ENCODE results near the gene HEMK1.

Gene HEMK1

GRCh38 chr3:50612970-50613846, 43.9 kb downstream of the HEMK1 start:
- no peak for DNase-seq (ENCODE audit: low read depth)
- no peak overlapping the region for H3K4me3 ChIP-seq (ENCODE audit: control insufficient read depth, low read depth, low read length)
- TF ChIP-seq CTCF (IDR thresholded peaks at IDR 0.05; ENCODE audit: control insufficient read depth, insufficient read depth, low read depth, low read length, missing control alignments), result no peak

GRCh38 chr3:50615190-50615589, 45.9 kb downstream of the HEMK1 start:
- DNase-seq (ENCODE audit: low read depth), result no peak
- no peak for TF ChIP-seq CTCF (IDR thresholded peaks at IDR 0.05; ENCODE audit: control insufficient read depth, insufficient read depth, low read depth, low read length, missing control alignments)
- no peak overlapping the region for H3K4me3 ChIP-seq (ENCODE audit: control insufficient read depth, low read depth, low read length)

DNA sequence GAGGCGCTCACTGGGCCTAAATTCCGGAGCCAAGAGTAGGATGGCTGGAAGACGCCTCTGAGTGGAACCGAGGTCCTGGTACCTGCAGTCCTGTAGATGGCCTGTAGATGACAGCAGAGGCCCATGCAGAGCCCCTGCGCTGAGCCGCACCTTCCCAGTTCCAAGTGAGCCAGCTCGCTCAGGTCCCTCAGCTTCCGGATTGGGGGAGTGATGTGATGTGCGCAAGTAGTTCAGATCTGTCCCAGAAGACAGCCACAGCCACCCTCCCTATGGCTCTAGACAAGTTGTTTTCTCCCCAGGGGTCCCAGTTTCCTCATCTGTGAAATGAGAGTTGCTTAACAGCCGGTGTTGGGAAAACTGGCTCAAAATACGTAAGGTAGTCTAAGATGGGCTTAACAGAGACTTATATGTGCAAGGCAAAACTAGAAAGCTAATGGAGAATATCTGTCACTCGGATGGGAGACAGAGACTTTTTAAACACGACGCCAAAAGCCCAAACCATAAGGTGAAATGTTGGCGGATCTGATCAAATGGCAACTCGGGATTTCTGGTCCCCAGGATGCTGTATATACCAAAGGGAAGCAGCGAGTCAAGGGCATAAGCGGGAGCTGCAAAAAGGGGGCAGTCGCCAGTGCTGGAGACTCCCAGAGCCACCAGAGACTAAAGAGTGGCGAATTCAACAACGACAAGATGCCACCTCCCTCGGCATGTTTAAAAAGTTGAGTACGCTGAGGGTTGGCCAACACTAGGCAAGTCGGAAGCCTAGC, 46.9 kb downstream of the HEMK1 start:
- DNase-seq (ENCODE audit: low read depth), result no peak
- peak overlapping the region; percentile 76 for H3K4me3 ChIP-seq (ENCODE audit: control insufficient read depth, low read depth, low read length)
- peak; percentile 100 for TF ChIP-seq CTCF (IDR thresholded peaks at IDR 0.05; ENCODE audit: control insufficient read depth, insufficient read depth, low read depth, low read length, missing control alignments)

- no peak for TF ChIP-seq CTCF (IDR thresholded peaks at IDR 0.05; ENCODE audit: control insufficient read depth, insufficient read depth, low read depth, low read length, missing control alignments)
- peak overlapping the region; percentile 76 for H3K4me3 ChIP-seq (ENCODE audit: control insufficient read depth, low read depth, low read length)
- DNase-seq (ENCODE audit: low read depth), result no peak
Observed at GRCh38 chr3:50616770-50617095, 47.4 kb downstream of the HEMK1 start.

DNA sequence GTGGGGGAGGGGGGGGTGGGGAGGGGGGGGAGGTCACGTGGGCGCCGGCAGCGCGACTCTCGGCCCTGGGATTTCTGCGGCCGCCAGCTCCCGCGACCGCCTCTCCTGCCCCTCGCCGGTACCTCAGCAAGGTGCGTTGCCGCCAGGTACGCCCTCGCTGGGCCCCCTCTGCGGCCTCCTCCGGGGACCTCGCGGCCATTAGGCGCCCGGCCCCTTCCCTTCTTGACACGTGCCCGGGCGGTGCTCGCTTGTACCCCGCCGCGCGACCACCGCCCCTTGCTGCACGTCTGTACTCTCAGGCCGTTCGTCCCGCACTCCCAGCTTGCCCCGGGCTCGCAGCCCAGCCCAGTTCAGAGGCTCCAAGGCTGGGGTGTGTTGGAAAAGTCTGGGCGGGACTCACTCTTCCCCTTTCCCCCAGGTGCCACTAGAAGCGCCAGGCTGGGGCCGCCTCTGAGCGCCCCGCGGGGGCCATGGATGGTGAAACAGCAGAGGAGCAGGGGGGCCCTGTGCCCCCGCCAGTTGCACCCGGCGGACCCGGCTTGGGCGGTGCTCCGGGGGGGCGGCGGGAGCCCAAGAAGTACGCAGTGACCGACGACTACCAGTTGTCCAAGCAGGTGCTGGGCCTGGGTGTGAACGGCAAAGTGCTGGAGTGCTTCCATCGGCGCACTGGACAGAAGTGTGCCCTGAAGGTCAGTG, 47.9 kb downstream of the HEMK1 start, which contains the start of gene MAPKAPK3:
MAPKAPK3 (plus strand) TSS at position 56 of the 696 bp plus-strand sequence; CDS start at position 471, 415 bp downstream.
- peak within 1 kb of the TSS; percentile 76 for H3K4me3 ChIP-seq (ENCODE audit: control insufficient read depth, low read depth, low read length)
- no peak for DNase-seq (ENCODE audit: low read depth)
- no peak for TF ChIP-seq CTCF (IDR thresholded peaks at IDR 0.05; ENCODE audit: control insufficient read depth, insufficient read depth, low read depth, low read length, missing control alignments)

DNA sequence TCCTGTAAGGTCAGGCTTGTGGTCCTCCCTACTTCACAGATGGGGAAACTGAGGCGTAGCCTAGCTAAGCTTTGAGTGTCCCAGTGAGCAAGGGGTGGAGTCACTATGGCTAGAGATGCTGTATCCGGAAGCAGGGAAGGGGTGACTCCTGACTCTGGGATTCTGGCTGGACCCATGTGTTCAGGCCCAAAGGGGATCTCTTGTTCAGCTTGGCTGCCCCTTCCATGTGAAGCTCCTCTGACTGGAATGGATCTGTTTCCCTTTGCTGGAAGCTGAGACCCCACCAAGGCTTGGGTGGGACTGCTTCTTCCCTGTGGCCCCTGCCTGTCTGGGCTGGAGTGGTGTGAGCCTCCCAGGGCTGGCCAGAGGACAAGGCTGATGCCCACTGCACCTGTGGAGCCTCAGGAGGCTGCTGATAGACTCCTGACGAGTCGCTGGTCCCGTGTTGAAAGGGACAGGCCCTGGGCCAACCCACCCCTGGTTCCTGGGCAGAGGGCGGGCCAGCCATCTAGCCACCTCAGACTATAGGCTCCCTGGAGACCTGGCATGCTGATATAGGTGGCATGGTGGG, 48.7 kb downstream of the HEMK1 start:
- DNase-seq (ENCODE audit: low read depth), result no peak
- no peak for TF ChIP-seq CTCF (IDR thresholded peaks at IDR 0.05; ENCODE audit: control insufficient read depth, insufficient read depth, low read depth, low read length, missing control alignments)
- H3K4me3 ChIP-seq (ENCODE audit: control insufficient read depth, low read depth, low read length), result peak overlapping the region; percentile 76

Data from AG09309 (cell line).